GM23338 (cell line): ENCODE measurements around the gene SHISAL2A. TPM values are rescaled to one million over a fixed set of nuclear protein-coding genes. Genes with fewer than 3 reads are reported as not detected.
A peak's percentile ranks its signal among the peaks of the same experiment; 100 is the strongest.

Source experiments
- ATAC-seq: fragments of 200-7000 bp; cut with Tn5 transposase; 3 replicates; pipeline ENCODE4 v1.9.1; 2020
- DNase-seq: peaks from one replicate; pipeline ENCODE4 v3.0.0-alpha.2; 2015; ENCODE audit warnings: low spot score
- H2AFZ ChIP-seq: fragments of 200-600 bp; sonication (generic); 2 replicates; pipeline ENCODE4 v1.8.0; 2016; ENCODE audit warnings: antibody characterized with exemption, mild to moderate bottlenecking, moderate library complexity
- H3F3A ChIP-seq: fragments of 200-600 bp; sonication (generic); replicated peaks from 2 replicates; pipeline ENCODE4 v1.8.0; 2017; ENCODE audit warnings: antibody characterized with exemption, mixed run types, low read depth
- H3K27ac ChIP-seq: fragments of 200-600 bp; sonication (generic); 2 replicates; pipeline ENCODE4 v1.6.1; 2016; ENCODE audit warnings: low read depth
- H3K27me3 ChIP-seq: fragments of 200-600 bp; sonication (generic); 2 replicates; pipeline ENCODE4 v1.8.0; 2016; ENCODE audit warnings: mild to moderate bottlenecking, mixed run types, moderate library complexity; ENCODE audit not compliant: insufficient read depth
- H3K36me3 ChIP-seq: fragments of 200-600 bp; sonication (generic); 2 replicates; pipeline ENCODE4 v1.8.0; 2016; ENCODE audit warnings: mild to moderate bottlenecking; ENCODE audit not compliant: insufficient read depth
- H3K4me1 ChIP-seq: fragments of 200-600 bp; sonication (generic); 2 replicates; pipeline ENCODE4 v1.8.0; 2016; ENCODE audit warnings: mild to moderate bottlenecking, moderate library complexity; ENCODE audit not compliant: insufficient read depth
- H3K4me2 ChIP-seq: fragments of 200-600 bp; sonication (generic); 2 replicates; pipeline ENCODE4 v1.7.1; 2017; ENCODE audit warnings: mixed run types
- H3K4me3 ChIP-seq: fragments of 200-600 bp; sonication (generic); 2 replicates; pipeline ENCODE4 v1.6.1; 2016; ENCODE audit warnings: mixed run types
- H3K79me2 ChIP-seq: fragments of 200-600 bp; sonication (generic); replicated peaks from 2 replicates; pipeline ENCODE4 v1.8.0; 2017; ENCODE audit warnings: mild to moderate bottlenecking; ENCODE audit not compliant: insufficient read depth
- H3K9me2 ChIP-seq: fragments of 200-600 bp; sonication (generic); 2 replicates; pipeline ENCODE4 v1.8.0; 2017; ENCODE audit not compliant: insufficient read depth
- H4K20me1 ChIP-seq: fragments of 200-600 bp; sonication (generic); replicated peaks from 2 replicates; pipeline ENCODE4 v1.8.0; 2017; ENCODE audit warnings: mild to moderate bottlenecking; ENCODE audit not compliant: insufficient read depth
- H3K27ac Mint-ChIP-seq: 2 replicates; pipeline ENCODE4 v1.8.0; 2020; ENCODE audit warnings: inconsistent platforms, mild to moderate bottlenecking, moderate library complexity, mixed read lengths
- H3K27me3 Mint-ChIP-seq: 3 replicates; pipeline ENCODE4 v1.8.0; 2022; ENCODE audit warnings: low read depth, mild to moderate bottlenecking, moderate library complexity, mixed read lengths, inconsistent platforms; ENCODE audit not compliant: insufficient read depth, poor library complexity
- H3K36me3 Mint-ChIP-seq: 3 replicates; pipeline ENCODE4 v1.8.0; 2021; ENCODE audit warnings: low read depth, mild to moderate bottlenecking, inconsistent platforms, moderate library complexity, mixed read lengths
- H3K4me1 Mint-ChIP-seq: 3 replicates; pipeline ENCODE4 v1.8.0; 2020; ENCODE audit warnings: mild to moderate bottlenecking, inconsistent platforms, mixed read lengths
- H3K4me3 Mint-ChIP-seq: 3 replicates; pipeline ENCODE4 v1.8.0; 2021; ENCODE audit warnings: moderate library complexity, mild to moderate bottlenecking, inconsistent platforms, mixed read lengths
- H3K9me3 Mint-ChIP-seq: 3 replicates; pipeline ENCODE4 v1.8.0; 2020; ENCODE audit warnings: moderate library complexity, mild to moderate bottlenecking, inconsistent platforms, mixed read lengths
- CREB1 ChIP-seq: fragments of 250-450 bp; sonication (Bioruptor Pico); IDR thresholded peaks from 2 replicates; pipeline ENCODE4 v1.5.0; 2020; ENCODE audit warnings: low read depth, mild to moderate bottlenecking, moderate library complexity
- EZH2phosphoT487 ChIP-seq: fragments of 200-600 bp; sonication (generic); IDR thresholded peaks from one replicate; pipeline ENCODE4 v1.8.1; 2018; ENCODE audit warnings: antibody characterized with exemption; ENCODE audit not compliant: unreplicated experiment
- JUNB ChIP-seq: IDR thresholded peaks from one replicate; pipeline ENCODE4 v1.6.1; 2016; ENCODE audit warnings: antibody characterized with exemption; ENCODE audit not compliant: unreplicated experiment
- NANOG ChIP-seq: IDR thresholded peaks from 2 replicates; pipeline ENCODE4 v1.6.1; 2016; ENCODE audit warnings: antibody characterized with exemption, borderline replicate concordance
- STAT1 ChIP-seq: IDR thresholded peaks from one replicate; pipeline ENCODE4 v1.6.1; 2016; ENCODE audit warnings: antibody characterized with exemption; ENCODE audit not compliant: unreplicated experiment
- ZNF114 ChIP-seq: fragments of 250-450 bp; sonication (Bioruptor Pico); IDR thresholded peaks from 2 replicates; pipeline ENCODE4 v1.5.0; 2020; ENCODE audit warnings: mild to moderate bottlenecking, moderate library complexity
- ZNF331 ChIP-seq: fragments of 250-450 bp; sonication (Bioruptor Pico); IDR thresholded peaks from 2 replicates; pipeline ENCODE4 v1.5.0; 2020; ENCODE audit warnings: low read depth, mild to moderate bottlenecking, moderate library complexity
- polyA plus RNA-seq: library from polyadenylated mRNA; unstranded; fragments of >200 nt; fragmentation: Nextera tagmentation; extraction: Ambion mirVana; gene quantifications from 2 replicates; pipeline ENCODE4 v1.2.1, GENCODE V29; 2016
- total RNA-seq: library from RNA; depleted of rRNA; stranded (reverse); fragments of >200 nt; shearing (Covaris generic); gene quantifications from 2 replicates; pipeline ENCODE4 v1.2.3, GENCODE V29; 2014
- TF ChIP-seq, protein P1 (sequence below): IDR thresholded peaks from one replicate; pipeline ENCODE4 v1.6.1; 2018; ENCODE audit warnings: antibody characterized with exemption; ENCODE audit not compliant: unreplicated experiment
- TF ChIP-seq, protein P2 (sequence below): fragments of 250-450 bp; sonication (Bioruptor Pico); IDR thresholded peaks from 2 replicates; pipeline ENCODE4 v1.5.0; 2020; ENCODE audit warnings: mild to moderate bottlenecking, moderate library complexity

The SHISAL2A gene
- total and polyA plus RNA-seq, 2 experiments from 2014 or later: 0.10 to 1.2 TPM

DNA sequence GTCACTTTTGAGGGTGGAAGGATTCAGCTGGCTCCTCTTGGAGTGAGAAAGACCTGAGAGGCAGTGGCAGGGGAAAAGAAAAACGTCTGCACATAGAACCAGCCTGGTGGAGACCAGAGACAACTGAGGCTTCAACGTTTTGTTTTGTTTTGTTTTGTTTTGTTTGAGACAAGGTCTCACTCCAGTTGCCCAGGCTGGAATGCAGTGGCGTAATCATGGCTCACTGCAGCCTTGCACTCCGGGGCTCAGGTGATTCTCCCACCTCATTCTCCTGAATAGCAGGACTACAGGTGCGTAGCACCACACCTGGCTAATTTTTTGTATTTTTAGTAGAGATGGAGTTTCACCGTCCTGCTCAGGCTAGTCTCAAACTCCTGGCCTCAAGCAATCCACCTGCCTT lies 12.3 kb downstream of the SHISAL2A start:
- Histone ChIP-seq H3K9me2 (no peaks in the 10 kb centered on the region), H3K4me3 (no peak overlapping the region), H3K27ac (no peak overlapping the region), H3K36me3 (no peaks in the 10 kb centered on the region), H3F3A (no peaks in the 10 kb centered on the region), H3K27me3 (no peaks in the 10 kb centered on the region), H2AFZ (no peak overlapping the region), H3K4me2 (no peak overlapping the region), H3K79me2 (no peaks in the 10 kb centered on the region), H4K20me1 (no peaks in the 10 kb centered on the region), H3K4me1 (no peaks in the 10 kb centered on the region)
- DNase-seq: no peak
- H3K27ac Mint-ChIP-seq: no peak overlapping the region
- no peak overlapping the region for H3K4me3 Mint-ChIP-seq
- H3K4me1 Mint-ChIP-seq: no peaks in the 10 kb centered on the region
- ATAC-seq: no peak
- no peaks in the 10 kb centered on the region; the same call in 2 of the 3 replicates for H3K36me3 Mint-ChIP-seq
- TF ChIP-seq EZH2phosphoT487: no peak
- no peak for TF ChIP-seq NANOG
- no peak for TF ChIP-seq STAT1
- no peak for TF ChIP-seq ZNF331
- no peak for TF ChIP-seq JUNB
- TF ChIP-seq, protein P1, sequence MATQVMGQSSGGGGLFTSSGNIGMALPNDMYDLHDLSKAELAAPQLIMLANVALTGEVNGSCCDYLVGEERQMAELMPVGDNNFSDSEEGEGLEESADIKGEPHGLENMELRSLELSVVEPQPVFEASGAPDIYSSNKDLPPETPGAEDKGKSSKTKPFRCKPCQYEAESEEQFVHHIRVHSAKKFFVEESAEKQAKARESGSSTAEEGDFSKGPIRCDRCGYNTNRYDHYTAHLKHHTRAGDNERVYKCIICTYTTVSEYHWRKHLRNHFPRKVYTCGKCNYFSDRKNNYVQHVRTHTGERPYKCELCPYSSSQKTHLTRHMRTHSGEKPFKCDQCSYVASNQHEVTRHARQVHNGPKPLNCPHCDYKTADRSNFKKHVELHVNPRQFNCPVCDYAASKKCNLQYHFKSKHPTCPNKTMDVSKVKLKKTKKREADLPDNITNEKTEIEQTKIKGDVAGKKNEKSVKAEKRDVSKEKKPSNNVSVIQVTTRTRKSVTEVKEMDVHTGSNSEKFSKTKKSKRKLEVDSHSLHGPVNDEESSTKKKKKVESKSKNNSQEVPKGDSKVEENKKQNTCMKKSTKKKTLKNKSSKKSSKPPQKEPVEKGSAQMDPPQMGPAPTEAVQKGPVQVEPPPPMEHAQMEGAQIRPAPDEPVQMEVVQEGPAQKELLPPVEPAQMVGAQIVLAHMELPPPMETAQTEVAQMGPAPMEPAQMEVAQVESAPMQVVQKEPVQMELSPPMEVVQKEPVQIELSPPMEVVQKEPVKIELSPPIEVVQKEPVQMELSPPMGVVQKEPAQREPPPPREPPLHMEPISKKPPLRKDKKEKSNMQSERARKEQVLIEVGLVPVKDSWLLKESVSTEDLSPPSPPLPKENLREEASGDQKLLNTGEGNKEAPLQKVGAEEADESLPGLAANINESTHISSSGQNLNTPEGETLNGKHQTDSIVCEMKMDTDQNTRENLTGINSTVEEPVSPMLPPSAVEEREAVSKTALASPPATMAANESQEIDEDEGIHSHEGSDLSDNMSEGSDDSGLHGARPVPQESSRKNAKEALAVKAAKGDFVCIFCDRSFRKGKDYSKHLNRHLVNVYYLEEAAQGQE: no peak
- H3K9me3 Mint-ChIP-seq: no peaks in the 10 kb centered on the region
- H3K27me3 Mint-ChIP-seq: peaks cover 5% of the 10 kb centered on the region

DNA sequence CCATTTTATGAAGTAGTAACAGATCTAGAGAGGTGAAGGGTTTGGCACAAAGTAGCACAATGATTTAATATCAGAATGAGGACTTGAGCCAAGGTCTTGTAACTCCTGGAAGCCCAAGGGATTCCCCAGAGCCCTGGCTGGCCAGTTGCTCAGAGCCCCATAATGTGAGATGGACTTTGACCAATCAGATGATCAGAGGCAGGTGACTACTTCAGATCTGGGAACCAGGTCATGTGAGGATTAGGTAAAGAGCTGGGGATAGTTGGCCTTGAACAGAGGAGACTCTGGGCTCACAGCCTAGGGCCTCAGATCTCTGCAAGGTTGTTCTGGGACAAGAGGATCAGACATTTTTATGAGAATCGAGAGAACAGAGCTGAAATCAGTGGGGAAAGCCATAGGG lies 18.9 kb downstream of the SHISAL2A start:
- Mint-ChIP-seq H3K36me3 (no peaks in the 10 kb centered on the region), H3K27me3 (peaks cover 6% of the 10 kb centered on the region), H3K4me1 (no peaks in the 10 kb centered on the region), H3K27ac (no peak overlapping the region), H3K9me3 (no peaks in the 10 kb centered on the region), H3K4me3 (no peak overlapping the region)
- Histone ChIP-seq H4K20me1 (no peaks in the 10 kb centered on the region), H3K79me2 (no peaks in the 10 kb centered on the region), H3K9me2 (no peaks in the 10 kb centered on the region), H3F3A (no peaks in the 10 kb centered on the region), H3K4me1 (no peaks in the 10 kb centered on the region), H3K4me3 (no peak overlapping the region), H3K4me2 (no peak overlapping the region), H2AFZ (peak overlapping the region; percentile 57), H3K27me3 (no peaks in the 10 kb centered on the region), H3K36me3 (no peaks in the 10 kb centered on the region), H3K27ac (no peak overlapping the region)
- ATAC-seq: no peak
- DNase-seq: no peak
- TF ChIP-seq EZH2phosphoT487 (no peak), JUNB (no peak), ZNF331 (no peak), CREB1 (CRISPR knock-in tag) (no peak), ZNF114 (no peak)
- TF ChIP-seq, protein P1: no peak
- TF ChIP-seq, protein P2, sequence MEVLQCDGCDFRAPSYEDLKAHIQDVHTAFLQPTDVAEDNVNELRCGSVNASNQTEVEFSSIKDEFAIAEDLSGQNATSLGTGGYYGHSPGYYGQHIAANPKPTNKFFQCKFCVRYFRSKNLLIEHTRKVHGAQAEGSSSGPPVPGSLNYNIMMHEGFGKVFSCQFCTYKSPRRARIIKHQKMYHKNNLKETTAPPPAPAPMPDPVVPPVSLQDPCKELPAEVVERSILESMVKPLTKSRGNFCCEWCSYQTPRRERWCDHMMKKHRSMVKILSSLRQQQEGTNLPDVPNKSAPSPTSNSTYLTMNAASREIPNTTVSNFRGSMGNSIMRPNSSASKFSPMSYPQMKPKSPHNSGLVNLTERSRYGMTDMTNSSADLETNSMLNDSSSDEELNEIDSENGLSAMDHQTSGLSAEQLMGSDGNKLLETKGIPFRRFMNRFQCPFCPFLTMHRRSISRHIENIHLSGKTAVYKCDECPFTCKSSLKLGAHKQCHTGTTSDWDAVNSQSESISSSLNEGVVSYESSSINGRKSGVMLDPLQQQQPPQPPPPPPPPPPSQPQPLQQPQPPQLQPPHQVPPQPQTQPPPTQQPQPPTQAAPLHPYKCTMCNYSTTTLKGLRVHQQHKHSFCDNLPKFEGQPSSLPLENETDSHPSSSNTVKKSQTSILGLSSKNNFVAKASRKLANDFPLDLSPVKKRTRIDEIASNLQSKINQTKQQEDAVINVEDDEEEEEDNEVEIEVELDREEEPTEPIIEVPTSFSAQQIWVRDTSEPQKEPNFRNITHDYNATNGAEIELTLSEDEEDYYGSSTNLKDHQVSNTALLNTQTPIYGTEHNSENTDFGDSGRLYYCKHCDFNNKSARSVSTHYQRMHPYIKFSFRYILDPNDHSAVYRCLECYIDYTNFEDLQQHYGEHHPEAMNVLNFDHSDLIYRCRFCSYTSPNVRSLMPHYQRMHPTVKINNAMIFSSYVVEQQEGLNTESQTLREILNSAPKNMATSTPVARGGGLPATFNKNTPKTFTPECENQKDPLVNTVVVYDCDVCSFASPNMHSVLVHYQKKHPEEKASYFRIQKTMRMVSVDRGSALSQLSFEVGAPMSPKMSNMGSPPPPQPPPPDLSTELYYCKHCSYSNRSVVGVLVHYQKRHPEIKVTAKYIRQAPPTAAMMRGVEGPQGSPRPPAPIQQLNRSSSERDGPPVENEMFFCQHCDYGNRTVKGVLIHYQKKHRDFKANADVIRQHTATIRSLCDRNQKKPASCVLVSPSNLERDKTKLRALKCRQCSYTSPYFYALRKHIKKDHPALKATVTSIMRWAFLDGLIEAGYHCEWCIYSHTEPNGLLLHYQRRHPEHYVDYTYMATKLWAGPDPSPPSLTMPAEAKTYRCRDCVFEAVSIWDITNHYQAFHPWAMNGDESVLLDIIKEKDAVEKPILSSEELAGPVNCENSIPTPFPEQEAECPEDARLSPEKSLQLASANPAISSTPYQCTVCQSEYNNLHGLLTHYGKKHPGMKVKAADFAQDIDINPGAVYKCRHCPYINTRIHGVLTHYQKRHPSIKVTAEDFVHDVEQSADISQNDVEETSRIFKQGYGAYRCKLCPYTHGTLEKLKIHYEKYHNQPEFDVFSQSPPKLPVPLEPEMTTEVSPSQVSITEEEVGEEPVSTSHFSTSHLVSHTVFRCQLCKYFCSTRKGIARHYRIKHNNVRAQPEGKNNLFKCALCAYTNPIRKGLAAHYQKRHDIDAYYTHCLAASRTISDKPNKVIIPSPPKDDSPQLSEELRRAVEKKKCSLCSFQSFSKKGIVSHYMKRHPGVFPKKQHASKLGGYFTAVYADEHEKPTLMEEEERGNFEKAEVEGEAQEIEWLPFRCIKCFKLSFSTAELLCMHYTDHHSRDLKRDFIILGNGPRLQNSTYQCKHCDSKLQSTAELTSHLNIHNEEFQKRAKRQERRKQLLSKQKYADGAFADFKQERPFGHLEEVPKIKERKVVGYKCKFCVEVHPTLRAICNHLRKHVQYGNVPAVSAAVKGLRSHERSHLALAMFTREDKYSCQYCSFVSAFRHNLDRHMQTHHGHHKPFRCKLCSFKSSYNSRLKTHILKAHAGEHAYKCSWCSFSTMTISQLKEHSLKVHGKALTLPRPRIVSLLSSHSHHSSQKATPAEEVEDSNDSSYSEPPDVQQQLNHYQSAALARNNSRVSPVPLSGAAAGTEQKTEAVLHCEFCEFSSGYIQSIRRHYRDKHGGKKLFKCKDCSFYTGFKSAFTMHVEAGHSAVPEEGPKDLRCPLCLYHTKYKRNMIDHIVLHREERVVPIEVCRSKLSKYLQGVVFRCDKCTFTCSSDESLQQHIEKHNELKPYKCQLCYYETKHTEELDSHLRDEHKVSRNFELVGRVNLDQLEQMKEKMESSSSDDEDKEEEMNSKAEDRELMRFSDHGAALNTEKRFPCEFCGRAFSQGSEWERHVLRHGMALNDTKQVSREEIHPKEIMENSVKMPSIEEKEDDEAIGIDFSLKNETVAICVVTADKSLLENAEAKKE (CRISPR knock-in tag): no peak
